Adrenal gland (tissue), 12 donors: ENCODE results near the gene CNTLN. TPM values are rescaled to one million over a fixed set of nuclear protein-coding genes. Genes with fewer than 3 reads are reported as not detected.

Experiments
- DNase-seq, 7 donors: peaks; one replicate each; pipeline ENCODE4 v3.0.0-alpha.2; 2019 to 2020
- H3K27ac ChIP-seq, 5 donors: fragments of 200-600 bp; sonication (generic) in 4 of 5; 1 replicate in 3 of 5; 2 replicates in 2 of 5; pipeline versions ENCODE4 v1.5.1 to v1.8.0; 2016 to 2020; ENCODE audit warnings: mild to moderate bottlenecking in 1 of 5
- H3K27me3 ChIP-seq: fragments of 200-600 bp; 2 replicates; pipeline ENCODE4 v1.8.0; 2021
- H3K36me3 ChIP-seq, 2 donors: fragments of 200-600 bp; replicated peaks in 1 of 2; 1 replicate in 1 of 2; 2 replicates in 1 of 2; pipeline versions ENCODE4 v1.5.1 to v1.8.0; 2018 to 2022
- H3K4me1 ChIP-seq, 2 donors: fragments of 200-600 bp; replicated peaks in 1 of 2; 1 replicate in 1 of 2; 2 replicates in 1 of 2; pipeline versions ENCODE4 v1.5.1 to v1.8.0; 2018 to 2021
- H3K4me3 ChIP-seq, 4 donors: fragments of 200-600 bp; sonication (generic) in 3 of 4; one replicate each; pipeline ENCODE4 v1.5.1; 2016 to 2018
- H3K9me3 ChIP-seq, 3 donors: fragments of 200-600 bp; sonication (generic) in 1 of 3; replicated peaks in 1 of 3; 1 replicate in 2 of 3; 2 replicates in 1 of 3; pipeline versions ENCODE4 v1.5.1 to v1.8.0; 2016 to 2021
- CTCF ChIP-seq, 6 experiments: fragments of 450-650 bp in 4 of 6; fragments of 200-600 bp in 2 of 6; sonication (generic) in 1 of 6; IDR thresholded peaks; 1 replicate in 5 of 6; 2 replicates in 1 of 6; pipeline versions ENCODE4 v1.5.1 to v1.8.0; 2016 to 2021; ENCODE audit warnings: antibody characterized with exemption in 6 of 6, mild to moderate bottlenecking in 2 of 6, moderate library complexity in 1 of 6
- POLR2A ChIP-seq, 2 donors: fragments of 450-650 bp; IDR thresholded peaks; one replicate each; pipeline ENCODE4 v1.6.1; 2017; ENCODE audit warnings: antibody characterized with exemption in 2 of 2, mild to moderate bottlenecking in 2 of 2, moderate library complexity in 1 of 2
- WGBS, 4 donors: extraction: QIAGEN DNeasy Blood & Tissue Kit in 2 of 4; methylation state at CpG; one replicate each; pipeline versions ENCODE4 v1.1.5 to v1.1.7; 2013 to 2017; 5-methylcytosine and 5-hydroxymethylcytosine counted together
- intact Hi-C, 2 donors: fragments of 100-400 bp; cut with DNase I; formaldehyde crosslinking; loops; one replicate each; pipeline versions ENCODE4 v1.14.1 to v1.15.0; 2022 to 2023
- polyA plus RNA-seq, 3 donors: library from polyadenylated mRNA; stranded (reverse); fragments of 200-250 nt in 2 of 3; fragments of 350-450 nt in 1 of 3; fragmentation: Illumina TruSeq in 1 of 3; extraction: RNeasy Lipid Tissue Mini Kit (QIAGEN cat#74804) in 1 of 3; gene quantifications; one replicate each; pipeline ENCODE4 v1.2.3, GENCODE V29; 2013 to 2014
- total RNA-seq, 9 donors: library from RNA; depleted of rRNA in 4 of 9; stranded (reverse); fragments of >200 nt in 4 of 9; fragments of 120-200 nt in 1 of 9; fragmentation: NEBNext Ultra II Directional in 1 of 9; extraction: Animal tissue kit (Norgen Biotek cat#: 25700) in 1 of 9; gene quantifications; one replicate each; pipeline versions ENCODE4 v1.1.0 to v1.2.4, GENCODE V29; 2013 to 2023
- donor health status: healthy with polysubstance abuse.
- donor health status: Bipolar disorder and iron deficiency.
- donor health status: DM: yes; HTN: yes; CAD: no.
- donor health status: DM: no; HTN: no; CAD: no.
- donor health status: DM: no; HTN: no; CAD: no.
- donor health status: DM: yes; HTN: yes; CAD: no.

Gene CNTLN
- total and polyA plus RNA-seq, 12 donors = 2.1 to 13.6 (median 6.4) TPM

GRCh38 chr9:17319864-17320263 lies 185.0 kb downstream of the CNTLN start:
- Histone ChIP-seq H3K9me3 (peaks cover 0 to 5% (median 0%) of the 10 kb centered on the region in 3 donors), H3K4me3 (no peak overlapping the region), H3K27ac (no peak overlapping the region), H3K27me3 (no peaks in the 10 kb centered on the region), H3K4me1 (no peaks in the 10 kb centered on the region), H3K36me3 (no peaks in the 10 kb centered on the region)
- no peak for DNase-seq
- WGBS, 4 donors = 27 to 52% (median 48%) methylated on average over 1 of the region's 1 CpG
- no peak for TF ChIP-seq CTCF (IDR thresholded peaks at IDR 0.05)
- TF ChIP-seq POLR2A (IDR thresholded peaks at IDR 0.05) = no peak
- intact Hi-C loops = no loop called here

GRCh38 chr9:17322882-17323864 lies 188.3 kb downstream of the CNTLN start:
- TF ChIP-seq POLR2A (IDR thresholded peaks at IDR 0.05) = no peak
- no peak for TF ChIP-seq CTCF (IDR thresholded peaks at IDR 0.05)
- H3K4me1 ChIP-seq = no peaks in the 10 kb centered on the region
- H3K27me3 ChIP-seq = no peaks in the 10 kb centered on the region
- H3K9me3 ChIP-seq = peaks cover 0 to 5% (median 0%) of the 10 kb centered on the region in 3 donors
- H3K36me3 ChIP-seq = no peaks in the 10 kb centered on the region
- WGBS, 4 donors = 88 to 95% (median 91%) methylated on average over 10 of the region's 10 CpGs
- intact Hi-C loops = no loop called here
- no peak overlapping the region for H3K27ac ChIP-seq
- DNase-seq = no peak
- H3K4me3 ChIP-seq = no peak overlapping the region

DNA sequence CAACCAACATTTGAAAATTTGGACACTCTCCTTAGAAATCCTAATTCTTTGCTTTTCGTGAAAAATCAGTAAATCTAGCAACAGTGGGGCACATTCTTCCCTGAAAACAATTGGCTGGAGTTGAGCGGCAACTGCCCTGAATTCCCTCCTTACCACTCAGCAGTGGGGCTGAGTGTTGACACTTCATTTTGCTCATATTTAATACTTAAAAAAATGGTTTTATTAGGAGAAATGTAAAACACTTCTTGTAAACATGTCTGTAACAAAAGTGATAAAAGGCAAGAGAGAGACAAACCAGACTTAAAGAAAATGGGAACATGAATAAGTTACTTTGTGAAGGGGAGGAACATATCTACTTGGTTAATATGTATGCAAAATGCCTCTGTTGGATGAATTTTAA lies 193.5 kb downstream of the CNTLN start:
- Histone ChIP-seq H3K36me3 (no peaks in the 10 kb centered on the region), H3K9me3 (peaks cover 0 to 4% (median 0%) of the 10 kb centered on the region in 3 donors), H3K4me3 (no peak overlapping the region), H3K4me1 (no peaks in the 10 kb centered on the region), H3K27ac (no peak overlapping the region), H3K27me3 (no peaks in the 10 kb centered on the region)
- WGBS, 4 donors = 88 to 98% (median 96%) methylated on average over 2 of the region's 2 CpGs
- intact Hi-C loops = no loop called here
- TF ChIP-seq POLR2A (IDR thresholded peaks at IDR 0.05) (no peak), CTCF (IDR thresholded peaks at IDR 0.05) (no peak)
- DNase-seq = no peak

GRCh38 chr9:17330097-17330496 lies 195.3 kb downstream of the CNTLN start:
- H3K27ac ChIP-seq = no peak overlapping the region
- intact Hi-C loops = no loop called here
- TF ChIP-seq CTCF (IDR thresholded peaks at IDR 0.05) (no peak), POLR2A (IDR thresholded peaks at IDR 0.05) (no peak)

More at GRCh38 chr9:17330097-17330496, 195.3 kb downstream of the CNTLN start:
- Histone ChIP-seq H3K36me3 (no peaks in the 10 kb centered on the region), H3K4me1 (no peaks in the 10 kb centered on the region), H3K9me3 (peaks cover 0 to 4% (median 0%) of the 10 kb centered on the region in 3 donors), H3K27me3 (no peaks in the 10 kb centered on the region), H3K4me3 (no peak overlapping the region)
- no peak for DNase-seq
